Panc1 (cell line): ENCODE data around the gene SORBS1.

Source experiments
- CTCF ChIP-seq: fragments of 450-650 bp; IDR thresholded peaks from 2 replicates; pipeline ENCODE4 v1.5.1; 2017; ENCODE audit warnings: mild to moderate bottlenecking
- POLR2AphosphoS5 ChIP-seq: IDR thresholded peaks from 2 replicates; pipeline ENCODE4 v1.6.1; 2012; ENCODE audit warnings: mild to moderate bottlenecking, low read depth, low read length, moderate library complexity
- TCF7L2 ChIP-seq: IDR thresholded peaks from 2 replicates; pipeline ENCODE4 v1.6.1; 2011; ENCODE audit warnings: mild to moderate bottlenecking, low read depth, low read length, inconsistent platforms

DNA sequence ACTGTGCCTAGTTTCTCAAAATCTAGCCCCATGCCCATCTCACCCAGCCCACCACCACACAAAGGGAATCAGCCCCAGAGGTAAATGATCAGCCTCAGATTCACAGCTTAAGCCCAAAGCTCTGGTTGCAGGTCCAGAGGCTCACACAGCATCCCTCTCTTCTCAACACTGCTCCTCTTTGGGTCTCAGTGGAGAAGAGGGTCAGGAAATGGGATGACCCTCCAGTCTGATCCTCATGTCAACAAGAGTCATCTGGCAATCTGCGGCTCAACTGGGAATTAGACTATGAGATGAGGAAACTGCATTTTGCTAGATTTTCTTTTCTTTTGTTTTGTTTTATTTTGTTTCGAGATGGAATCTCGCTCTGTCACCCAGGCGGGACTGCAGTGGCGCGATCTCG lies 144.2 kb downstream of the SORBS1 start:
- no peak for TF ChIP-seq CTCF
- TF ChIP-seq POLR2AphosphoS5, result no peak
- TF ChIP-seq TCF7L2, result no peak
